ENCODE measurements around the gene SLC25A43.

- TF ChIP-seq, protein P1, sequence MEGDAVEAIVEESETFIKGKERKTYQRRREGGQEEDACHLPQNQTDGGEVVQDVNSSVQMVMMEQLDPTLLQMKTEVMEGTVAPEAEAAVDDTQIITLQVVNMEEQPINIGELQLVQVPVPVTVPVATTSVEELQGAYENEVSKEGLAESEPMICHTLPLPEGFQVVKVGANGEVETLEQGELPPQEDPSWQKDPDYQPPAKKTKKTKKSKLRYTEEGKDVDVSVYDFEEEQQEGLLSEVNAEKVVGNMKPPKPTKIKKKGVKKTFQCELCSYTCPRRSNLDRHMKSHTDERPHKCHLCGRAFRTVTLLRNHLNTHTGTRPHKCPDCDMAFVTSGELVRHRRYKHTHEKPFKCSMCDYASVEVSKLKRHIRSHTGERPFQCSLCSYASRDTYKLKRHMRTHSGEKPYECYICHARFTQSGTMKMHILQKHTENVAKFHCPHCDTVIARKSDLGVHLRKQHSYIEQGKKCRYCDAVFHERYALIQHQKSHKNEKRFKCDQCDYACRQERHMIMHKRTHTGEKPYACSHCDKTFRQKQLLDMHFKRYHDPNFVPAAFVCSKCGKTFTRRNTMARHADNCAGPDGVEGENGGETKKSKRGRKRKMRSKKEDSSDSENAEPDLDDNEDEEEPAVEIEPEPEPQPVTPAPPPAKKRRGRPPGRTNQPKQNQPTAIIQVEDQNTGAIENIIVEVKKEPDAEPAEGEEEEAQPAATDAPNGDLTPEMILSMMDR (IDR thresholded peaks at IDR 0.05): no peak
- TF ChIP-seq RORB (CRISPR knock-in tag; IDR thresholded peaks at IDR 0.05) (no peak), TCF7 (CRISPR knock-in tag; IDR thresholded peaks at IDR 0.05; ENCODE audit: low read depth) (no peak), ZNF138 (CRISPR knock-in tag; conservative IDR thresholded peaks at IDR 0.05) (no peak), MLX (CRISPR knock-in tag; IDR thresholded peaks at IDR 0.05) (no peak), RELA (CRISPR knock-in tag; IDR thresholded peaks at IDR 0.05; ENCODE audit: borderline replicate concordance) (no peak)
- TF ChIP-seq, protein P2, sequence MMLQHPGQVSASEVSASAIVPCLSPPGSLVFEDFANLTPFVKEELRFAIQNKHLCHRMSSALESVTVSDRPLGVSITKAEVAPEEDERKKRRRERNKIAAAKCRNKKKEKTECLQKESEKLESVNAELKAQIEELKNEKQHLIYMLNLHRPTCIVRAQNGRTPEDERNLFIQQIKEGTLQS (CRISPR knock-in tag; conservative IDR thresholded peaks at IDR 0.05): no peak
These were observed 601 bp downstream of the SLC25A43 start for GRCh38 chrX:119399772-119400101.

Measured in WTC11 (cell line).